Measurements from ENCODE around the gene SH3BP5. TPM values are rescaled to one million over a fixed set of nuclear protein-coding genes. Genes with fewer than 3 reads are reported as not detected.
A peak's percentile ranks its signal among the peaks of the same experiment; 100 is the strongest.

The SH3BP5 gene
- total RNA-seq, 2 donors from 2014 or later, result 14.4 to 18.4 TPM

GRCh38 chr3:15262021-15262420 lies 70.4 kb downstream of the SH3BP5 start:
- peak; percentile 57 for DNase-seq (ENCODE audit: low spot score)
- H3K4me1 ChIP-seq, result peaks cover 0 to 6% of the 10 kb centered on the region in 2 donors
- no peaks in the 10 kb centered on the region for H3K9me3 ChIP-seq
- H3K36me3 ChIP-seq, result peaks cover 46% of the 10 kb centered on the region
- no peak overlapping the region for H3K27ac ChIP-seq
- TF ChIP-seq CTCF (IDR thresholded peaks at IDR 0.05), result no peak
- H3K27me3 ChIP-seq, result no peaks in the 10 kb centered on the region
- no peak overlapping the region for H3K4me3 ChIP-seq

- no peaks in the 10 kb centered on the region for H3K9me3 ChIP-seq
- TF ChIP-seq CTCF (IDR thresholded peaks at IDR 0.05), result no peak
- H3K36me3 ChIP-seq, result peaks cover 54% of the 10 kb centered on the region
- H3K4me1 ChIP-seq, result peaks cover 0 to 11% of the 10 kb centered on the region in 2 donors
- H3K4me3 ChIP-seq, result no peak overlapping the region
- H3K27ac ChIP-seq, result no peak overlapping the region
- no peaks in the 10 kb centered on the region for H3K27me3 ChIP-seq
- no peak for DNase-seq (ENCODE audit: low spot score)
These were observed 71.1 kb downstream of the SH3BP5 start for GRCh38 chr3:15261274-15261673.

- Histone ChIP-seq H3K27me3 (no peaks in the 10 kb centered on the region), H3K9me3 (no peaks in the 10 kb centered on the region), H3K4me3 (no peak overlapping the region), H3K27ac (no peak overlapping the region), H3K4me1 (peaks cover 0 to 13% of the 10 kb centered on the region in 2 donors), H3K36me3 (peaks cover 61% of the 10 kb centered on the region)
- DNase-seq (ENCODE audit: low spot score), result peak; percentile 46
- no peak for TF ChIP-seq CTCF (IDR thresholded peaks at IDR 0.05)
These were observed 71.9 kb downstream of the SH3BP5 start for GRCh38 chr3:15260531-15260930.

GRCh38 chr3:15258720-15259119 lies 73.7 kb downstream of the SH3BP5 start:
- H3K4me1 ChIP-seq, result peaks cover 0 to 13% of the 10 kb centered on the region in 2 donors
- H3K36me3 ChIP-seq, result peaks cover 73% of the 10 kb centered on the region

GRCh38 chr3:15256861-15257341 lies 75.5 kb downstream of the SH3BP5 start:
- H3K4me3 ChIP-seq, result no peak overlapping the region
- H3K27me3 ChIP-seq, result no peaks in the 10 kb centered on the region
- peak overlapping the region; percentile 37 to 61 for H3K27ac ChIP-seq
- H3K4me1 ChIP-seq, result peaks cover 0 to 13% of the 10 kb centered on the region in 2 donors
- TF ChIP-seq CTCF (IDR thresholded peaks at IDR 0.05), result no peak
- no peaks in the 10 kb centered on the region for H3K9me3 ChIP-seq
- DNase-seq (ENCODE audit: low spot score), result peak; percentile 58
- peaks cover 90% of the 10 kb centered on the region for H3K36me3 ChIP-seq

More at GRCh38 chr3:15258720-15259119, 73.7 kb downstream of the SH3BP5 start:
- Histone ChIP-seq H3K9me3 (no peaks in the 10 kb centered on the region), H3K27ac (no peak overlapping the region), H3K27me3 (no peaks in the 10 kb centered on the region), H3K4me3 (no peak overlapping the region)
- peak; percentile 58 for DNase-seq (ENCODE audit: low spot score)
- TF ChIP-seq CTCF (IDR thresholded peaks at IDR 0.05), result no peak

GRCh38 chr3:15255215-15255614 lies 77.2 kb downstream of the SH3BP5 start:
- TF ChIP-seq CTCF (IDR thresholded peaks at IDR 0.05), result no peak
- peak overlapping the region in 1 of 2 donors; percentile 61 for H3K27ac ChIP-seq

More at GRCh38 chr3:15255215-15255614, 77.2 kb downstream of the SH3BP5 start:
- no peak for DNase-seq (ENCODE audit: low spot score)
- Histone ChIP-seq H3K4me1 (peaks cover 0 to 13% of the 10 kb centered on the region in 2 donors), H3K27me3 (no peaks in the 10 kb centered on the region), H3K36me3 (peaks cover 90% of the 10 kb centered on the region), H3K9me3 (no peaks in the 10 kb centered on the region), H3K4me3 (no peak overlapping the region)

Data from right atrium auricular region (tissue), 2 donors.